Kidney epithelial cell (primary cell): ENCODE data around the gene CACNA1A. TPM values are rescaled to one million over a fixed set of nuclear protein-coding genes. Genes with fewer than 3 reads are reported as not detected.

Experiments
- DNase-seq: peaks from one replicate; pipeline ENCODE4 v3.0.0-alpha.2; 2010; ENCODE audit warnings: low read depth
- H3K27me3 ChIP-seq: 2 replicates; pipeline ENCODE4 v1.6.0; 2011; ENCODE audit warnings: low read length; ENCODE audit not compliant: control insufficient read depth, insufficient read depth
- H3K36me3 ChIP-seq: 2 replicates; pipeline ENCODE4 v1.5.1; 2011; ENCODE audit warnings: low read length; ENCODE audit not compliant: control insufficient read depth, insufficient read depth
- H3K4me3 ChIP-seq: 2 replicates; pipeline ENCODE4 v1.5.1; 2011; ENCODE audit warnings: low read depth, mild to moderate bottlenecking, control low read depth, low read length
- CTCF ChIP-seq: IDR thresholded peaks from 2 replicates; pipeline ENCODE4 v1.5.1; 2011; ENCODE audit warnings: mild to moderate bottlenecking, moderate library complexity, low read length, control low read depth, inconsistent platforms; ENCODE audit not compliant: insufficient read depth, poor library complexity, severe bottlenecking
- total RNA-seq: library from RNA; depleted of rRNA; stranded (reverse); fragments of >200 nt; gene quantifications from 2 replicates; pipeline ENCODE4 v1.2.3, GENCODE V29; 2015

CACNA1A gene
- total RNA-seq, 1 donor from 2014 or later: 0.29 TPM

DNA sequence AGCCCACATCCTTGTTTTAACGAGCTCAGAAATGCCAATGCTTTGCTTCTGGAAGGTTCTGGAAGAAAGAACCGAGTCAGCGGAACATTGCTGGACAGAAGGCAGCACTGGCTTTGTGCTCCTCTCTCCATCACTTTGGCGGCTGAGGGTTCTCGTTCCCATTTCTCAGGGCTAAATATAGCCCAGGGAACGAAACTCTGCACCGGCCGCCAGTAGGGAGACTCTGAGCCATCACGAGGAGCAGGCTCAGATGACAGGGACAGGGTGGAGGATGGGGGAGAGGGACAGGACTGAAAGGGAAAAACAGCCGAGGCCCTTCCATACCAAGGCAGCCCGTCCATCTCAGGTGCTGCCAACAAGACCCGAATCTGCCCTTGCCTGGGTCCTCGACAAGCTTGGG lies 166.4 kb downstream of the CACNA1A start:
- TF ChIP-seq CTCF: no peak
- no peak for DNase-seq
- no peaks in the 10 kb centered on the region for H3K27me3 ChIP-seq

GRCh38 chr19:13337181-13337580 lies 169.1 kb downstream of the CACNA1A start:
- no peak for DNase-seq
- no peak for TF ChIP-seq CTCF
- no peak overlapping the region for H3K4me3 ChIP-seq
- H3K27me3 ChIP-seq: no peaks in the 10 kb centered on the region
- no peaks in the 10 kb centered on the region for H3K36me3 ChIP-seq

More for the DNA sequence above, 166.4 kb downstream of the CACNA1A start:
- Histone ChIP-seq H3K4me3 (no peak overlapping the region), H3K36me3 (no peaks in the 10 kb centered on the region)

DNA sequence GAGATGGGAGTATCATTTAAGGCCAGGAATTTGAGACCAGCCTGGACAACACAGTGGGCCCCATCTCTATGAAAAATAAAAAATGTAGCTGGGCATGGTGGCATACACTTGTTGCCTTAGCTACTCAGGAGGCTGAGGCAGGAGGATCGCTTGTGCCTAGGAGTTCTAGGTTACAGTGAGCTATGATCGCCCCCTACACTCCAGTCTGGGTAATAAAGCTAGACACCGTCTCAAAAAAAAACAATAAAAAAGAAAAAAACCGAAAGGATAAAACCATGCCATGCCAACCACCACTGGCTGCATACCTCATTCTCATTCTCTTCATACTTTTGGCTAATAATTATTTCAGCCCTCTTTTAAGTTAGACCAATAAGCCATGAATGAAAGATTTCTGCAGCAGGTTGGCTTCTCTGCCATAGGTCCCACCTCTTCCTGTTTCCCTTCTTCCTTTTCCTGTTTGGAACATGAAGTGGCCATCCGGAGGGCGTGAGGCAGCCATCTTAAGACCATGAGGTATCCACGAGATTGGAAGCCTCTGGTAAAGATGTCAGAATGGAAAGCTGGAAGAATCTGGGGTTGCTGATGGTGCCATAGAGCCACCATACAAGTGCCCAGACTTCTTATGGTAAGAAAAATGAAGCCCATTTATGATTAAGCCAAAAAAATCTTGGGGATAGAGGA lies 171.3 kb downstream of the CACNA1A start:
- H3K27me3 ChIP-seq: no peaks in the 10 kb centered on the region
- no peak for TF ChIP-seq CTCF
- H3K4me3 ChIP-seq: no peak overlapping the region
- no peaks in the 10 kb centered on the region for H3K36me3 ChIP-seq
- DNase-seq: no peak

DNA sequence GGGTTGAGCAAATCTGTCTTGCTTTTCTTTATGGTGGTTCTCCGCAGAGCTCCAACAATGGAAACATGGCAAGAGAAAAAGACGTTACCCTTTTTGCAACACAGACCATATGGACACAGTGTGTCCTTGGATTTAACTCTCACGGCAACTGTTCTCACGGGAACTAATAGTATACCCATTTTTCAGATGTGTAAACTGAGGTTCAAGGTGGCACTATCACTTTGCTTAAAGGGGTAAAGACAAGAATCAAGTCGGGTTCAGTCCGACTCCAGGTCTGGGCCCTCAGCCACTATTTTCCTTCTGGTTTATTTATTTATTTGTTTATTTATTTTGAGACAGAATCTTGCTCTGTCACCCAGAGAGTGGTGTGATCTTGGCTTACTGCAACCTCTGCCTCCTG lies 176.0 kb downstream of the CACNA1A start:
- H3K4me3 ChIP-seq: no peak overlapping the region
- TF ChIP-seq CTCF: no peak

GRCh38 chr19:13329766-13330165 lies 176.5 kb downstream of the CACNA1A start:
- no peak for DNase-seq

More for the DNA sequence above, 176.0 kb downstream of the CACNA1A start:
- DNase-seq: no peak
- Histone ChIP-seq H3K27me3 (no peaks in the 10 kb centered on the region), H3K36me3 (no peaks in the 10 kb centered on the region)

More at GRCh38 chr19:13329766-13330165, 176.5 kb downstream of the CACNA1A start:
- H3K27me3 ChIP-seq: no peaks in the 10 kb centered on the region
- H3K4me3 ChIP-seq: no peak overlapping the region
- no peaks in the 10 kb centered on the region for H3K36me3 ChIP-seq
- no peak for TF ChIP-seq CTCF
